ENCODE results near the gene UBTF. TPM values are rescaled to one million over a fixed set of nuclear protein-coding genes. Genes with fewer than 3 reads are reported as not detected.
A peak's percentile ranks its signal among the peaks of the same experiment; 100 is the strongest.

The UBTF gene
- total RNA-seq, 1 experiment from 2014 or later: 66.2 TPM

DNA sequence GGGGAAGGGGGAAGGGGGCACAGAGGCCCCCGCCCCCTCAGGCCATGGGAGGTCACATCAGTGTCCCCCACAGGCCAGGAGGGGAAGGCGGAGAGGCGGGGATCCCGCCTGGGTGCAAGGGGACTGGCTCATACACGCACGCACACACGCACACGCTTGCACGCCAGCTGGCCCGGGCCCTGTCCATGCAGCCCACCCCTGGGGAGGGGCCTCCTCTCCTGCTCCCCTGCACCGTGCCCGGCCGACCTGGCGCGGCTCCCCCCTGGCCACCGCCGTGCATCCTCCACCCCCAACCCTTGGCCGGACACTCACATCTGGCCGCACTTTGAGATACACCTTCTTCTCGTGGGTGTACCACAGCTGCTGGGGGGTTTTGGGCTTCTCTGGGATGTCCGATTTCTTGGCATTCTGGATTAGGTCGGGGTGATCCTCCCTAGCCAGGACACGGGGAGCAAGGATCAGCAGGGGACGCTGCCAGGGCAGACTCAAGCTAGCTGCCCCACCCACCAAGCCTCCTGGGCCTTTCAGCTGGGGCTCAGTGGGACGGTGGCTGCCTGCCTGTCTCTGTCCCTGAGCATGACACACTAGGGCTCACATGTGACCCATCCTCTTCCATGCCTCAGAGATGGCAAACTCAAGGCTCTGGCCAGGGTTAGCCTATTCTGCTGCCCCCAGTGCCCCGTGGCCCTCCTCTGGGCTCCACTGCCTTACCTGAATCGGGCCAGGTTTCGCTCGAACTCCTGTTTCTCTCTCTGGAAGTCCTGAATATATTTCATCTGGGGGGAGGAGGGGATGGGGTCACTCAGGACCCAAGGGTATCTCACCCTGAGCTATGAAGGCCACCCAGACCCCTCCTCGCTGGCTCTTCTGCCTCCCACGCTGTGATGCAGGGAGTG lies 6.7 kb downstream of the UBTF start:
- no peaks in the 10 kb centered on the region for H3K27me3 ChIP-seq (ENCODE audit: control insufficient read depth, insufficient read depth, low read length)
- peaks cover 52% of the 10 kb centered on the region for H3K36me3 ChIP-seq (replicated peaks; ENCODE audit: control insufficient read depth, insufficient read depth, low read length)
- peak; percentile 64 for DNase-seq
- no peak overlapping the region for H3K4me3 ChIP-seq (ENCODE audit: insufficient read depth, low read depth, low read length)

- DNase-seq: no peak
- peaks cover 53% of the 10 kb centered on the region for H3K36me3 ChIP-seq (replicated peaks; ENCODE audit: control insufficient read depth, insufficient read depth, low read length)
- no peaks in the 10 kb centered on the region for H3K27me3 ChIP-seq (ENCODE audit: control insufficient read depth, insufficient read depth, low read length)
- no peak overlapping the region for H3K4me3 ChIP-seq (ENCODE audit: insufficient read depth, low read depth, low read length)
Measured at GRCh38 chr17:44211281-44212265, 7.9 kb downstream of the UBTF start.

GRCh38 chr17:44210342-44211192 lies 8.9 kb downstream of the UBTF start:
- Histone ChIP-seq H3K36me3 (replicated peaks; ENCODE audit: control insufficient read depth, insufficient read depth, low read length) (peaks cover 43% of the 10 kb centered on the region), H3K4me3 (ENCODE audit: insufficient read depth, low read depth, low read length) (no peak overlapping the region), H3K27me3 (ENCODE audit: control insufficient read depth, insufficient read depth, low read length) (no peaks in the 10 kb centered on the region)
- DNase-seq: peak; percentile 99

DNA sequence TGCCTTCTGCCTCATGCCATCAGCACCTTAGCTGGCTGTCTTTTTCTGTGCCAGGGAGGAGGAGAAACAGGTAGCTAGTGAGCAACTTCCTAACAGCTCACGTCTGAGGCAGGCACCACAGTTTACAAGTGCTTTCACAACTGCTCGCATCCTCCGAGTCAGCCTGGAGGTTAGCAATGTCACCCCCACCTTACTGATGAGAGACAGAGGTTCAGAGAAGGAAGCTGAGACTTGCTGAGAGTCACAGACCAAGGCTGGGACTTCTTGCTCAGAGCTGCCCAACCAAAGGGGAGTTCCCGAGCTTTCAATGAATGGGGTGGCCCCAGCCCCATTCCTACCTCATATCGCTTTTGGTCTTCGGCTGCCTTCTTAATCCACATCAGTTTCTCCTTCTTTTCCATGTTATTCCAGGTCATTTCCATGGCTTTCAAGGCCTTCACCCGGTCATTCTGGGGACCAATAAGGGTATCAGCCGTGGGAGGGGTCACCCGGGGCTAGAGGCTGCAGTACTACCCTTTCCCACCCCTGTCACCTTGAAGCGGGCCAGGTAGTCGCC lies 9.6 kb downstream of the UBTF start:
- no peak overlapping the region for H3K4me3 ChIP-seq (ENCODE audit: insufficient read depth, low read depth, low read length)
- no peaks in the 10 kb centered on the region for H3K27me3 ChIP-seq (ENCODE audit: control insufficient read depth, insufficient read depth, low read length)
- no peak for DNase-seq
- peaks cover 37% of the 10 kb centered on the region for H3K36me3 ChIP-seq (replicated peaks; ENCODE audit: control insufficient read depth, insufficient read depth, low read length)

DNA sequence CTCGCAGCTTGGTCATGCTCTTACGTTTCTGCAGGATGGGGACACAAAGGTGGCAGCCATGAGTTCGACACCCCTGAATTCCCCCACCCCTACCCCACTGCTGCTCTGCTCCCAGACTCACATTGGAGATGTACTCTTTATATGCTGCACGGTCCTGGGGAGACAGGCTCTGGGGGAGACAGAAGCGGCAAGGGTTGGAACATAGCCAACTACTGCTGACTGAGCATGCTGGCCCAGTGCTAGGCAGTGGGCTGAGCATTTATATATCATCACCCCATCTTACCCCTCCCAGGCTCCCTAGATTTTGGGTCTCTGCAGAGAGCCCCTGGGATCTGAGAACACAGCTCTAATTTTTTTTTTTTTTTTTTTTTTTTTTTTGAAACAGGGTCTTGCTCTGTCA lies 11.7 kb downstream of the UBTF start:
- Histone ChIP-seq H3K4me3 (ENCODE audit: insufficient read depth, low read depth, low read length) (no peak overlapping the region), H3K27me3 (ENCODE audit: control insufficient read depth, insufficient read depth, low read length) (no peaks in the 10 kb centered on the region), H3K36me3 (replicated peaks; ENCODE audit: control insufficient read depth, insufficient read depth, low read length) (peaks cover 29% of the 10 kb centered on the region)
- no peak for DNase-seq

DNA sequence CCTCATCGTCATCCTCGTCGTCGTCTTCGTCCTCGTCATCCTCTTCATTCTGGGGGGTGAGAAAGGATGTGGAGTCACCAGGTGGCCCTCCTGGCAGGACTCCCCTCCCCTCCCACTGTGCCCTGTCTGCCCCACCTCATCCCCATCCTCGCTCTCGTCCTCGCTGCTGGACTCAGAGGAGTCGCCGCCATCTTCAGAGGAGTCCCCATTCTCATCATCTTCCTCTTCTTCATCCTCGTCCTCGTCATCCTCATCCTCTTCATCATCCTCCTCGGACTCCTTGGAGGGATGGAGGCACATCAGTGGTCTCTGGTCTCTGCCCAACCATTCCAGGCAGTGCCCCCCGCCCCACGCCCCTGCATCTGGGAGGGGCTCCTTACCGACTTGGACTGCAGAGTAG lies 12.2 kb downstream of the UBTF start:
- Histone ChIP-seq H3K36me3 (replicated peaks; ENCODE audit: control insufficient read depth, insufficient read depth, low read length) (peaks cover 29% of the 10 kb centered on the region), H3K27me3 (ENCODE audit: control insufficient read depth, insufficient read depth, low read length) (no peaks in the 10 kb centered on the region), H3K4me3 (ENCODE audit: insufficient read depth, low read depth, low read length) (no peak overlapping the region)
- DNase-seq: no peak

DNA sequence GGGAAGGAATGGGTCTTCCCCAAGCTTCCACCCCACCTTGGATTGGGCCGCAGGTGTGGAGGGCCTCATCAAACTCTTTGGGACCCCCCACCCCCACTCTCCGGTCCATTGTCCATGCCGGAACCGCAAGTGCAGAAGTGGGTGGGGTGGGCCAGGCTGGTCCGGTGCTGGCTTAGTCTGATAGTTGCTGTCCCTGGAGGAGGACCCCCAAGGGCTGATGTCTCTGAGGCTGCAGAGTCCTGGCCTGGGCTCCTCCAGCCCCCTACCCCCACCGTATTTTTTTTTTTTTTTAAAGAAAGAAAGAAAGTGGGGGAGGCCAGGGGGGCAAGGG lies 12.7 kb downstream of the UBTF start:
- H3K4me3 ChIP-seq (ENCODE audit: insufficient read depth, low read depth, low read length): no peak overlapping the region
- no peaks in the 10 kb centered on the region for H3K27me3 ChIP-seq (ENCODE audit: control insufficient read depth, insufficient read depth, low read length)
- no peak for DNase-seq
- peaks cover 29% of the 10 kb centered on the region for H3K36me3 ChIP-seq (replicated peaks; ENCODE audit: control insufficient read depth, insufficient read depth, low read length)

GRCh38 chr17:44205962-44206824 lies 13.3 kb downstream of the UBTF start:
- Histone ChIP-seq H3K4me3 (ENCODE audit: insufficient read depth, low read depth, low read length) (no peak overlapping the region), H3K27me3 (ENCODE audit: control insufficient read depth, insufficient read depth, low read length) (no peaks in the 10 kb centered on the region), H3K36me3 (replicated peaks; ENCODE audit: control insufficient read depth, insufficient read depth, low read length) (peaks cover 26% of the 10 kb centered on the region)
- peak; percentile 76 for DNase-seq

DNA sequence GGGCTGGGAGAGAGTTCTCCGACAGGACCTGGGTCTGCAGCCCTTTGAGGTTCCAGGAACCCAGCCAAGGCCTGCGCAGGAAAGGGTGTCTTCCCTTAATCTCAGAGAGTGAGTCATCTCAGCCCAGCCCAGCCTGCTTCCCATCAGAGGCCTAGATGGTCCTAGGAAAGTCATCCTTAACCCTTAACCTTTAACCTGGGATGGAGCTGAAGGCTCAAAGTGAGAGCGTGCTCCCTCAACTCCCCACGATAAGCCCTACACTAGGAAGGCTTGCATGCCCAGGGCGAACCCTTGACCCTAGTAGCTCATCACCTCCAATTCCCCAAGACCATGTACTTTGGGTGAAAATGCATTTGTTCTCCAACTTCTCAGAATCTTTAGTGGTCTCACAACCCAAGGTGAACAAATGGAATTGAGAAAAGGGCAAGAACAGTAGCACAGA lies 15.0 kb downstream of the UBTF start:
- H3K27me3 ChIP-seq (ENCODE audit: control insufficient read depth, insufficient read depth, low read length): no peaks in the 10 kb centered on the region
- DNase-seq: no peak
- peaks cover 19% of the 10 kb centered on the region for H3K36me3 ChIP-seq (replicated peaks; ENCODE audit: control insufficient read depth, insufficient read depth, low read length)
- no peak overlapping the region for H3K4me3 ChIP-seq (ENCODE audit: insufficient read depth, low read depth, low read length)

DNA sequence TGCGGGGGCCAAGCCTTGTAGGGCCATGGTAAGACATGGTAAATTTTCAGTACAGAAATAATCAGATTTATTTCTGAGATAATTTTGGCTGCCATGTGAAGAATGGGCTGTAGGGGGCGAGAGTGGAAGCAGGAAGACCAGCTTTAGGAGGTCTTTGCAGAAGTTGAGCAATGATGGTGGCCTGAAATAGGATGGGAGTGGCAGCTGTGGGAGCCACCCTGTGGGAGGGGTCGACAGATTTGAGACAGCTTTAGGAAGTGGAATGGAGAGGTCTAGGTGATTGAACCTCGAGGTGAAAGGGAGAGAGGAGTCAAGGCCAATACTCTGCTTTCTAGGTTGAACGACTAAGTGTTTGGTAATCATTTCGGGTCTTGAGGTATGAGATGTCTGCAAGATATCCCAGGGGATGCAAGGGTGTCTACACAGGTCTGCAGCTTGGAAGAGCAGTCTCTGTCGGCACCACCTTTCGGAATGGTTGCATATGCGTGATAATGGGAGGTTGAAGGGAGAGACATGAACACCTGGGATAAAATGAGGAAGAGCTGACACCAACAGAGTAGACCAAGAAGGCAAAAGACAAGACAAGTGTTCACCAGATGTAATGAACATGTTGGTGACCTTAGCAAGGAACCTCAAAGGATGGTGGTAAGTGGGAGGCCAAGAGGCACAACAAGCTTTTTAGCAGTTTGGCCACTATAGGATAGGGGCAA lies 15.6 kb downstream of the UBTF start:
- DNase-seq: peak; percentile 89
- no peak overlapping the region for H3K4me3 ChIP-seq (ENCODE audit: insufficient read depth, low read depth, low read length)
- H3K36me3 ChIP-seq (replicated peaks; ENCODE audit: control insufficient read depth, insufficient read depth, low read length): peaks cover 14% of the 10 kb centered on the region
- no peaks in the 10 kb centered on the region for H3K27me3 ChIP-seq (ENCODE audit: control insufficient read depth, insufficient read depth, low read length)

GRCh38 chr17:44202756-44203155 lies 16.7 kb downstream of the UBTF start:
- DNase-seq: no peak
- no peak overlapping the region for H3K4me3 ChIP-seq (ENCODE audit: insufficient read depth, low read depth, low read length)

GRCh38 chr17:44200478-44201155 lies 18.9 kb downstream of the UBTF start:
- DNase-seq: no peak
- peak overlapping the region; percentile 78 for H3K4me3 ChIP-seq (ENCODE audit: insufficient read depth, low read depth, low read length)
- peaks cover 16% of the 10 kb centered on the region for H3K36me3 ChIP-seq (replicated peaks; ENCODE audit: control insufficient read depth, insufficient read depth, low read length)

More at GRCh38 chr17:44202756-44203155, 16.7 kb downstream of the UBTF start:
- peaks cover 5% of the 10 kb centered on the region for H3K36me3 ChIP-seq (replicated peaks; ENCODE audit: control insufficient read depth, insufficient read depth, low read length)
- no peaks in the 10 kb centered on the region for H3K27me3 ChIP-seq (ENCODE audit: control insufficient read depth, insufficient read depth, low read length)

More at GRCh38 chr17:44200478-44201155, 18.9 kb downstream of the UBTF start:
- H3K27me3 ChIP-seq (ENCODE audit: control insufficient read depth, insufficient read depth, low read length): no peaks in the 10 kb centered on the region

All from H7 (cell line).